ENCODE measurements around the gene CD7.

DNA sequence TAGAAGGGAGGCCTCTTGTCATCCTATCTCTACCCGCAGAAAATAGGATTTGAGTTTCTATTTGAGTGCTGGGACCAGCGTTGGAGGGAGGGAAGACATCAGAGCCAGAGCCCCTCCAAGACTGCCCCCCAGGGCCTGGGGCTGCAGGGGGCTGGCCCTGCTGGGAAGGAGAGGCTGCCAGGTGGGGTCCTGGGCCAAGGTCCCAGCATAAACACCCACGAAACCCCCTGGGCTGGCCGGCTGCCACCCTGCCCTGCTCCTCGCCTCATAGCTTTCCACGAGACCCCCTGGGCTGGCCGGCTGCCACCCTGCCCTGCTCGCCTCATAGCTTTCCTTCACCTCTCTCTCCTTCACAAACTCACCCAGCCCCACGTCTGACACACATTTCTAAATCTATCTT lies 31.0 kb upstream of the CD7 start:
- TF ChIP-seq, protein P1, sequence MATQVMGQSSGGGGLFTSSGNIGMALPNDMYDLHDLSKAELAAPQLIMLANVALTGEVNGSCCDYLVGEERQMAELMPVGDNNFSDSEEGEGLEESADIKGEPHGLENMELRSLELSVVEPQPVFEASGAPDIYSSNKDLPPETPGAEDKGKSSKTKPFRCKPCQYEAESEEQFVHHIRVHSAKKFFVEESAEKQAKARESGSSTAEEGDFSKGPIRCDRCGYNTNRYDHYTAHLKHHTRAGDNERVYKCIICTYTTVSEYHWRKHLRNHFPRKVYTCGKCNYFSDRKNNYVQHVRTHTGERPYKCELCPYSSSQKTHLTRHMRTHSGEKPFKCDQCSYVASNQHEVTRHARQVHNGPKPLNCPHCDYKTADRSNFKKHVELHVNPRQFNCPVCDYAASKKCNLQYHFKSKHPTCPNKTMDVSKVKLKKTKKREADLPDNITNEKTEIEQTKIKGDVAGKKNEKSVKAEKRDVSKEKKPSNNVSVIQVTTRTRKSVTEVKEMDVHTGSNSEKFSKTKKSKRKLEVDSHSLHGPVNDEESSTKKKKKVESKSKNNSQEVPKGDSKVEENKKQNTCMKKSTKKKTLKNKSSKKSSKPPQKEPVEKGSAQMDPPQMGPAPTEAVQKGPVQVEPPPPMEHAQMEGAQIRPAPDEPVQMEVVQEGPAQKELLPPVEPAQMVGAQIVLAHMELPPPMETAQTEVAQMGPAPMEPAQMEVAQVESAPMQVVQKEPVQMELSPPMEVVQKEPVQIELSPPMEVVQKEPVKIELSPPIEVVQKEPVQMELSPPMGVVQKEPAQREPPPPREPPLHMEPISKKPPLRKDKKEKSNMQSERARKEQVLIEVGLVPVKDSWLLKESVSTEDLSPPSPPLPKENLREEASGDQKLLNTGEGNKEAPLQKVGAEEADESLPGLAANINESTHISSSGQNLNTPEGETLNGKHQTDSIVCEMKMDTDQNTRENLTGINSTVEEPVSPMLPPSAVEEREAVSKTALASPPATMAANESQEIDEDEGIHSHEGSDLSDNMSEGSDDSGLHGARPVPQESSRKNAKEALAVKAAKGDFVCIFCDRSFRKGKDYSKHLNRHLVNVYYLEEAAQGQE (IDR thresholded peaks at IDR 0.05; ENCODE audit: insufficient read depth in 1 of 2, low read depth in 2 of 2, low read length in 2 of 2): no peak
- TF ChIP-seq TAF1 (IDR thresholded peaks at IDR 0.05; ENCODE audit: borderline replicate concordance, insufficient read depth, low read length) (no peak), SIN3A (IDR thresholded peaks at IDR 0.05; ENCODE audit: borderline replicate concordance, insufficient read depth, low read length) (no peak)

Data from PFSK-1 (cell line).